HepG2 (cell line): Measurements from ENCODE around the gene SPAAR. TPM values are rescaled to one million over a fixed set of nuclear protein-coding genes. Genes with fewer than 3 reads are reported as not detected.
A peak's percentile ranks its signal among the peaks of the same experiment; 100 is the strongest.

Experiments used
- ARHGAP35 ChIP-seq: sonication (generic); formaldehyde crosslinking; IDR thresholded peaks from 2 replicates; pipeline ENCODE4 v1.9.0; 2022; ENCODE audit warnings: mild to moderate bottlenecking, inconsistent platforms, moderate library complexity, missing genetic modification reagents, borderline replicate concordance
- FOXK2 ChIP-seq: fragments of 450-650 bp; IDR thresholded peaks from 2 replicates; pipeline ENCODE4 v1.6.1; 2016
- PAXIP1 ChIP-seq: sonication (generic); formaldehyde crosslinking; conservative IDR thresholded peaks from 2 replicates; pipeline ENCODE4 v1.4.0; 2020; ENCODE audit warnings: mild to moderate bottlenecking, missing genetic modification reagents, moderate library complexity
- RCOR2 ChIP-seq: IDR thresholded peaks from 2 replicates; pipeline ENCODE4 v1.6.1; 2016; ENCODE audit warnings: missing biosample characterization, missing genetic modification reagents
- RFX3 ChIP-seq: IDR thresholded peaks from 2 replicates; pipeline ENCODE4 v1.6.1; 2016; ENCODE audit warnings: missing biosample characterization, missing genetic modification reagents
- RXRA ChIP-seq: sonication (generic); formaldehyde crosslinking; IDR thresholded peaks from 2 replicates; pipeline ENCODE4 v1.5.1; 2020; ENCODE audit warnings: missing genetic modification reagents
- SP4 ChIP-seq: sonication (generic); formaldehyde crosslinking; IDR thresholded peaks from 2 replicates; pipeline ENCODE4 v1.8.1; 2023; ENCODE audit warnings: mild to moderate bottlenecking, missing genetic modification reagents
- ZNF501 ChIP-seq: sonication (generic); formaldehyde crosslinking; IDR thresholded peaks from 2 replicates; pipeline ENCODE4 v1.5.1; 2020; ENCODE audit warnings: mild to moderate bottlenecking, moderate library complexity, missing genetic modification reagents
- ZNF512B ChIP-seq: sonication (generic); formaldehyde crosslinking; IDR thresholded peaks from 2 replicates; pipeline ENCODE4 v1.5.1; 2020; ENCODE audit warnings: missing genetic modification reagents, mild to moderate bottlenecking, borderline replicate concordance
- ZNF646 ChIP-seq: sonication (generic); formaldehyde crosslinking; IDR thresholded peaks from 2 replicates; pipeline ENCODE4 v1.9.0; 2021; ENCODE audit warnings: mild to moderate bottlenecking, missing genetic modification reagents
- ZNF713 ChIP-seq: sonication (generic); formaldehyde crosslinking; IDR thresholded peaks from 2 replicates; pipeline ENCODE4 v1.4.0; 2020; ENCODE audit warnings: mild to moderate bottlenecking, missing genetic modification reagents
- ZNF720 ChIP-seq: sonication (generic); formaldehyde crosslinking; IDR thresholded peaks from 2 replicates; pipeline ENCODE4 v1.4.0; 2020; ENCODE audit warnings: missing genetic modification reagents
- ZNF782 ChIP-seq: sonication (generic); formaldehyde crosslinking; IDR thresholded peaks from 2 replicates; pipeline ENCODE4 v1.4.0; 2020; ENCODE audit warnings: missing genetic modification reagents, mild to moderate bottlenecking, borderline replicate concordance
- ZNF883 ChIP-seq: sonication (generic); formaldehyde crosslinking; IDR thresholded peaks from 2 replicates; pipeline ENCODE4 v1.5.1; 2020; ENCODE audit warnings: mild to moderate bottlenecking, missing genetic modification reagents; ENCODE audit errors: not compliant biosample characterization
- polyA plus RNA-seq, 8 experiments: library from polyadenylated mRNA; depleted of rRNA in 3 of 8; stranded (reverse) in 7 of 8; unstranded in 1 of 8; fragments of >200 nt; fragmentation: Illumina TruSeq in 4 of 8; extraction: Trizol in 4 of 8; gene quantifications; 2 replicates each; pipeline versions ENCODE4 v1.2.1 to v1.2.3, GENCODE V29; 2011 to 2016; ENCODE audit warnings: low read depth in 4 of 8, missing spikeins in 1 of 8, mixed read lengths in 1 of 8; ENCODE audit not compliant: insufficient read depth in 1 of 8
- total RNA-seq, 5 experiments: library from RNA; depleted of rRNA; stranded (reverse); fragments of >200 nt; fragmentation: Illumina TruSeq; extraction: Trizol; gene quantifications; 2 replicates each; pipeline ENCODE4 v1.2.3, GENCODE V29; 2016; ENCODE audit warnings: low read depth in 1 of 5

Gene SPAAR
- total and polyA plus RNA-seq, 2 of the 13 experiments (the other 11 are each of a cell fraction or from before 2014, with no cell fraction given): 0.07 TPM; not detected in 1

GRCh38 chr9:35905912-35906679 is 3.2 kb upstream of the SPAAR start, which contains the start of gene HRCT1 (continued):
- peak; percentile 83; the same call in 1 of the 2 replicates for TF ChIP-seq ZNF512B (CRISPR knock-in tag)
- no peak for TF ChIP-seq ZNF501
- TF ChIP-seq RXRA (CRISPR knock-in tag): peak; percentile 86
- no peak for TF ChIP-seq RFX3 (CRISPR knock-in tag)
- peak; percentile 56 for TF ChIP-seq PAXIP1
- no peak for TF ChIP-seq ZNF782 (CRISPR knock-in tag)
- 0 out of 2 replicates have a peak, but pooled peaks have one; percentile 18 for TF ChIP-seq SP4 (CRISPR knock-in tag)
- 0 out of 2 replicates have a peak, but pooled peaks have one; percentile 28 for TF ChIP-seq ARHGAP35
- TF ChIP-seq ZNF883: no peak
- no peak for TF ChIP-seq ZNF713 (CRISPR knock-in tag)
- peak; percentile 72; the same call in 1 of the 2 replicates for TF ChIP-seq RCOR2 (CRISPR knock-in tag)
- no peak for TF ChIP-seq ZNF720 (CRISPR knock-in tag)
- TF ChIP-seq ZNF646: 0 out of 2 replicates have a peak, but pooled peaks have one; percentile 41
- TF ChIP-seq FOXK2: no peak
